ENCODE measurements around the gene SPG7. TPM values are rescaled to one million over a fixed set of nuclear protein-coding genes. Genes with fewer than 3 reads are reported as not detected.

Gene SPG7
- total RNA-seq, 2 experiments from 2014 or later: 92.1 to 110 TPM

GRCh38 chr16:89560378-89561141, 52.4 kb downstream of the SPG7 start, which contains the start of gene RPL13:
TSS of gene RPL13 (plus strand) at chr16:89560682. CDS start at chr16:89560960, 278 bp downstream.
- ATAC-seq (peak; percentile 94), DNase-seq (peak; percentile 97)
- Mint-ChIP-seq H3K27me3 (no peaks in the 10 kb centered on the region), H3K9me3 (ENCODE audit: low read depth) (no peaks in the 10 kb centered on the region), H3K36me3 (peaks cover 43% of the 10 kb centered on the region), H3K4me1 (peaks cover 65% of the 10 kb centered on the region), H3K4me3 (peak within 1 kb of the TSS; percentile 87), H3K27ac (peak within 1 kb of the TSS; percentile 95)
- CTCF ChIA-PET: interaction anchor here (2.3 kb wide), 1 partner anchor 52 kb away, joined by 7 read pairs; the partner anchor contains the start of gene SPG7

GRCh38 chr16:89561142-89561883, 53.1 kb downstream of the SPG7 start:
- H3K36me3 Mint-ChIP-seq: peaks cover 40% of the 10 kb centered on the region
- H3K27me3 Mint-ChIP-seq: no peaks in the 10 kb centered on the region
- peaks cover 70% of the 10 kb centered on the region for H3K4me1 Mint-ChIP-seq
- peak overlapping the region; percentile 89 for H3K27ac Mint-ChIP-seq
- CTCF ChIA-PET: interaction anchor here (1.1 to 2.0 kb wide), 2 partner anchors 139 to 228 kb away, joined by 3 to 5 read pairs; no protein-coding TSS in a partner anchor
- peak overlapping the region; percentile 87 for H3K4me3 Mint-ChIP-seq
- no peak for ATAC-seq
- no peaks in the 10 kb centered on the region for H3K9me3 Mint-ChIP-seq (ENCODE audit: low read depth)
- no peak for DNase-seq

- DNase-seq: no peak
- peaks cover 39% of the 10 kb centered on the region for H3K36me3 Mint-ChIP-seq
- H3K4me3 Mint-ChIP-seq: peak overlapping the region; percentile 87
- CTCF ChIA-PET: interaction anchor here (1.1 to 2.0 kb wide), 2 partner anchors 138 to 229 kb away, joined by 3 to 5 read pairs; no protein-coding TSS in a partner anchor
- ATAC-seq: no peak
- H3K4me1 Mint-ChIP-seq: peaks cover 64% of the 10 kb centered on the region
- H3K27me3 Mint-ChIP-seq: no peaks in the 10 kb centered on the region
- no peaks in the 10 kb centered on the region for H3K9me3 Mint-ChIP-seq (ENCODE audit: low read depth)
- H3K27ac Mint-ChIP-seq: peak overlapping the region; percentile 89
These were observed 53.8 kb downstream of the SPG7 start for GRCh38 chr16:89561884-89562599.

GRCh38 chr16:89562939-89563338, 54.7 kb downstream of the SPG7 start:
- Mint-ChIP-seq H3K27ac (no peak overlapping the region), H3K27me3 (no peaks in the 10 kb centered on the region), H3K9me3 (ENCODE audit: low read depth) (no peaks in the 10 kb centered on the region), H3K4me1 (peaks cover 55% of the 10 kb centered on the region), H3K4me3 (peak overlapping the region; percentile 87), H3K36me3 (peaks cover 39% of the 10 kb centered on the region)
- CTCF ChIA-PET: interaction anchor here (1.3 to 2.0 kb wide), 2 partner anchors 137 to 297 kb away, joined by 3 to 5 read pairs; no protein-coding TSS in a partner anchor
- no peak for ATAC-seq
- no peak for DNase-seq

- H3K36me3 Mint-ChIP-seq: peaks cover 39% of the 10 kb centered on the region
- DNase-seq (no peak), ATAC-seq (no peak)
- no peak overlapping the region for H3K4me3 Mint-ChIP-seq
- CTCF ChIA-PET: interaction anchor here (1.3 kb wide), 1 partner anchor 296 kb away, joined by 3 read pairs; no protein-coding TSS in a partner anchor
- peaks cover 55% of the 10 kb centered on the region for H3K4me1 Mint-ChIP-seq
- H3K27me3 Mint-ChIP-seq: no peaks in the 10 kb centered on the region
- no peaks in the 10 kb centered on the region for H3K9me3 Mint-ChIP-seq (ENCODE audit: low read depth)
- peak overlapping the region; percentile 57 for H3K27ac Mint-ChIP-seq
These were observed 55.6 kb downstream of the SPG7 start for GRCh38 chr16:89563639-89564392.

GRCh38 chr16:89564476-89565255, 56.5 kb downstream of the SPG7 start:
- H3K27me3 Mint-ChIP-seq: no peaks in the 10 kb centered on the region
- H3K36me3 Mint-ChIP-seq: peaks cover 39% of the 10 kb centered on the region

GRCh38 chr16:89565256-89565505, 57.0 kb downstream of the SPG7 start:
- Mint-ChIP-seq H3K27ac (no peak overlapping the region), H3K36me3 (peaks cover 39% of the 10 kb centered on the region), H3K27me3 (no peaks in the 10 kb centered on the region), H3K4me3 (no peak overlapping the region), H3K9me3 (ENCODE audit: low read depth) (no peaks in the 10 kb centered on the region), H3K4me1 (peaks cover 47% of the 10 kb centered on the region)
- DNase-seq (no peak), ATAC-seq (no peak)
- CTCF ChIA-PET: interaction anchor here (1.4 to 1.5 kb wide), 3 partner anchors 16 to 24 kb away, joined by 3 to 4 read pairs (median 4); no protein-coding TSS in a partner anchor

More at GRCh38 chr16:89564476-89565255, 56.5 kb downstream of the SPG7 start:
- Mint-ChIP-seq H3K9me3 (ENCODE audit: low read depth) (no peaks in the 10 kb centered on the region), H3K4me1 (peaks cover 49% of the 10 kb centered on the region), H3K4me3 (no peak overlapping the region), H3K27ac (peak overlapping the region; percentile 57)
- no peak for DNase-seq
- no peak for ATAC-seq
- CTCF ChIA-PET: interaction anchor here (1.4 kb wide), 2 partner anchors 15 to 25 kb away, joined by 4 read pairs; no protein-coding TSS in a partner anchor

- no peak overlapping the region for H3K27ac Mint-ChIP-seq
- CTCF ChIA-PET: interaction anchor here (0.6 to 1.5 kb wide), 5 partner anchors 16 to 134 kb away, joined by 3 to 4 read pairs (median 4); no protein-coding TSS in a partner anchor
- H3K27me3 Mint-ChIP-seq: no peaks in the 10 kb centered on the region
- H3K36me3 Mint-ChIP-seq: peaks cover 39% of the 10 kb centered on the region
- DNase-seq: peak; percentile 68
- H3K4me1 Mint-ChIP-seq: peaks cover 47% of the 10 kb centered on the region
- ATAC-seq: peak; percentile 55
- H3K9me3 Mint-ChIP-seq (ENCODE audit: low read depth): no peaks in the 10 kb centered on the region
- H3K4me3 Mint-ChIP-seq: peak overlapping the region; percentile 26
These were observed 57.5 kb downstream of the SPG7 start for GRCh38 chr16:89565506-89566372.

GRCh38 chr16:89567656-89568594, 59.7 kb downstream of the SPG7 start:
- Mint-ChIP-seq H3K27ac (no peak overlapping the region), H3K36me3 (peaks cover 21% of the 10 kb centered on the region), H3K4me1 (peaks cover 34% of the 10 kb centered on the region), H3K9me3 (ENCODE audit: low read depth) (no peaks in the 10 kb centered on the region), H3K4me3 (no peak overlapping the region), H3K27me3 (peaks cover 7% of the 10 kb centered on the region)
- no peak for ATAC-seq
- DNase-seq: no peak
- CTCF ChIA-PET: no interaction called here

- Mint-ChIP-seq H3K4me3 (no peak overlapping the region), H3K27ac (no peak overlapping the region), H3K27me3 (peaks cover 19% of the 10 kb centered on the region), H3K9me3 (ENCODE audit: low read depth) (no peaks in the 10 kb centered on the region), H3K4me1 (peaks cover 16% of the 10 kb centered on the region), H3K36me3 (peaks cover 4% of the 10 kb centered on the region)
- ATAC-seq: no peak
- CTCF ChIA-PET: no interaction called here
- DNase-seq: no peak
These were observed 61.5 kb downstream of the SPG7 start for GRCh38 chr16:89569506-89570341.

Measured in activated CD8-positive, alpha-beta memory T cell treated with anti-CD3 and anti-CD28 coated beads, Interleukin-2, amount 10 ng/mL, durations not matched to agents 7 days and 5 days (primary cell).